ENCODE measurements around the gene GRAP. TPM values are rescaled to one million over a fixed set of nuclear protein-coding genes. Genes with fewer than 3 reads are reported as not detected.

The GRAP gene
- total RNA-seq, 5 donors from 2014 or later (not counting 1 experiment from before 2014, with no cell fraction given) = 26.5 to 95.2 (median 74.0) TPM

DNA sequence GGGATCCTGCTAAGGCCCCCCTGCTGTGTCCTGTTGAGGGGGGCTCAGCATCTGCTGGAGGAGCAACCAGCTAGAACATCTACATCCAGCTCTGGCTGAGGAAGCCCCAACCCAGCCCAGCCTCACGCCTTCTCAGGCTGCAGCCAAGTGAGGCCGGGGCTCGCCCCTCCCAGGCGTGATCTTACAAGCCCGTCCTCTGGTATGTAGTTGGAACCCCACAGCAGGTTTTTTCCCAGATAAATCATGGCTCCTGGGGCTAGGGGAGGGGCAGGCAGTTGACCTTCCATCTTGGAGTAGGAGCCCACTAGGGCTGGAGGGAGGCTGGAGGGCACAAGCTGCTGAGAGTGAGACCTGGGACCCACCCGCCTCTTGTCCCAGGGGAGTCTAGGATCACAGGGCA is 46.8 kb downstream of the GRAP start:
- DNase-seq = no peak
- no peak for ATAC-seq (replicated peaks in 1 of 4)
- 100% methylated on average over 2 of the region's 6 CpGs for WGBS (ENCODE audit: insufficient coverage)
- H3K9me3 ChIP-seq = no peaks in the 10 kb centered on the region
- POLR2A ChIA-PET = no interaction called here
- H3K27me3 ChIP-seq (replicated peaks in 1 of 2; ENCODE audit: control insufficient read depth in 2 of 2, extremely low read depth in 1 of 2, insufficient read depth in 2 of 2, low read length in 1 of 2) = no peaks in the 10 kb centered on the region
- H3K36me3 ChIP-seq (ENCODE audit: control insufficient read depth in 2 of 2, extremely low read depth in 1 of 2, insufficient read depth in 1 of 2, low read length in 1 of 2) = peaks cover 0 to 3% of the 10 kb centered on the region in 2 donors
- no peak overlapping the region for H3K27ac Mint-ChIP-seq
- H3K4me3 Mint-ChIP-seq = no peak overlapping the region
- CTCF ChIA-PET = no interaction called here
- peaks cover 26% of the 10 kb centered on the region for H3K36me3 Mint-ChIP-seq
- peaks cover 31 to 46% (median 40%) of the 10 kb centered on the region in 3 donors for H3K4me1 Mint-ChIP-seq
- peaks cover 12 to 38% of the 10 kb centered on the region in 2 experiments for H3K4me1 ChIP-seq (ENCODE audit: control insufficient read depth in 1 of 2, extremely low read depth in 1 of 2, insufficient read depth in 2 of 2, low read length in 2 of 2)
- H3K4me3 ChIP-seq (ENCODE audit: control insufficient read depth in 1 of 2, extremely low read depth in 1 of 2, low read length in 1 of 2) = no peak overlapping the region
- no peaks in the 10 kb centered on the region for H3K27me3 Mint-ChIP-seq
- no peak overlapping the region for H3K27ac ChIP-seq (ENCODE audit: low read length)
- peaks cover 2 to 9% (median 8%) of the 10 kb centered on the region in 3 donors for H3K9me3 Mint-ChIP-seq

DNA sequence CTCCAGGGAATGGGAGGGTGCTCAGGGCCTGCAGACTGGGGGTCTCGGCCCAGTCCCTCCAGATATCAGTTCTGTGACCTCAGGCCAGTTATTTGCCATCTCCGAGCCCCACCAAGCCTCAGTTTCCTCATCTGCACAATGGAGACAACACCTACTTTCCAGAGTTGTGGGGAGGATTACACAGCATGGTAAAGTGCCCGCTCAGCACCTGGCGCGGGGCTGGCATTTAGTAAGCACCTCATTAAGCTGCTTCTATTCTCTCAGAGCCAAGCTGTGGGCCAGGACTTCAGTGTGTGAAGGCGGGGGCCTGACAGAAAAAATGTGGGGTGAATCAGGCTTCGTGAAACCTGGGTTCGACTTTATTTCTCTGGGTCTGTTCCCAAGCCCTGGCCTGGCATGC is 47.4 kb downstream of the GRAP start:
- Mint-ChIP-seq H3K36me3 (peaks cover 27% of the 10 kb centered on the region), H3K9me3 (peaks cover 2 to 10% (median 8%) of the 10 kb centered on the region in 3 donors), H3K27ac (no peak overlapping the region), H3K4me1 (peaks cover 31 to 46% (median 37%) of the 10 kb centered on the region in 3 donors), H3K4me3 (no peak overlapping the region), H3K27me3 (no peaks in the 10 kb centered on the region)
- Histone ChIP-seq H3K4me1 (ENCODE audit: control insufficient read depth in 1 of 2, extremely low read depth in 1 of 2, insufficient read depth in 2 of 2, low read length in 2 of 2) (peaks cover 12 to 36% of the 10 kb centered on the region in 2 experiments), H3K36me3 (ENCODE audit: control insufficient read depth in 2 of 2, extremely low read depth in 1 of 2, insufficient read depth in 1 of 2, low read length in 1 of 2) (peaks cover 0 to 3% of the 10 kb centered on the region in 2 donors), H3K27ac (ENCODE audit: low read length) (no peak overlapping the region), H3K4me3 (ENCODE audit: control insufficient read depth in 1 of 2, extremely low read depth in 1 of 2, low read length in 1 of 2) (no peak overlapping the region), H3K9me3 (no peaks in the 10 kb centered on the region), H3K27me3 (replicated peaks in 1 of 2; ENCODE audit: control insufficient read depth in 2 of 2, extremely low read depth in 1 of 2, insufficient read depth in 2 of 2, low read length in 1 of 2) (no peaks in the 10 kb centered on the region)
- DNase-seq = no peak
- CTCF ChIA-PET = no interaction called here
- no peak for ATAC-seq (replicated peaks in 1 of 4)
- 94% methylated on average over 6 of the region's 8 CpGs for WGBS (ENCODE audit: insufficient coverage)
- POLR2A ChIA-PET = no interaction called here

DNA sequence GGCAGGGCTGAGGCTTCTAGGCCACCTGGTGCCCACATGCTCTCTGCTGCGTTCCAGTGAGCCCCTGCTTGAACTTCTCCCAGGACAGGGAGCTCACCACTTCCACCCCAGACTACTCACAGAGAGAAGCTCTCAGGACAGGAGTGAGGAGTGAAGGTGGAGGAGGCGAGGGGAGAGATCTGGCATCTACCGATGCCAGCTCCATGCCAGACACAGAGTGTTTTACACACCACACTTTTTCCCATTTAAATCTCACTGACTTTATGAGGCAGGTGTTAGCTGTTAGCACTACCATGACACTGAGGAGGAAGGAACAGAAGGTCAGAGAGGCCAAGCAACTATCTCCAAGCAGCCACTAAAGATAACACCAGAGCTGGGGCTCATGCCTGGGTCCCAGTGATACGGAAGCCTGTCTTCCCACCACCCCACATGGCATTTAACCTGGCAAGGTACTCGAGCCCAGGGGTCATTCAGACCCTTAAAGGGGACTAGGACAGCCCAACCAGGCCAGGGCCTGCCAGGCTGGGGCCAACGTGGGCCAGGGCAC is 49.0 kb downstream of the GRAP start:
- no peak overlapping the region for H3K27ac Mint-ChIP-seq
- DNase-seq (no peak), ATAC-seq (replicated peaks in 1 of 4) (no peak)
- peaks cover 34% of the 10 kb centered on the region for H3K36me3 Mint-ChIP-seq
- Histone ChIP-seq H3K27me3 (replicated peaks in 1 of 2; ENCODE audit: control insufficient read depth in 2 of 2, extremely low read depth in 1 of 2, insufficient read depth in 2 of 2, low read length in 1 of 2) (no peaks in the 10 kb centered on the region), H3K27ac (ENCODE audit: low read length) (no peak overlapping the region), H3K36me3 (ENCODE audit: control insufficient read depth in 2 of 2, extremely low read depth in 1 of 2, insufficient read depth in 1 of 2, low read length in 1 of 2) (peaks cover 0 to 3% of the 10 kb centered on the region in 2 donors), H3K9me3 (no peaks in the 10 kb centered on the region), H3K4me1 (ENCODE audit: control insufficient read depth in 1 of 2, extremely low read depth in 1 of 2, insufficient read depth in 2 of 2, low read length in 2 of 2) (peaks cover 4 to 38% of the 10 kb centered on the region in 2 experiments), H3K4me3 (ENCODE audit: control insufficient read depth in 1 of 2, extremely low read depth in 1 of 2, low read length in 1 of 2) (no peak overlapping the region)
- ChIA-PET POLR2A (no interaction called here), CTCF (no interaction called here)
- peaks cover 2 to 10% (median 8%) of the 10 kb centered on the region in 3 donors for H3K9me3 Mint-ChIP-seq
- no peak overlapping the region for H3K4me3 Mint-ChIP-seq
- H3K27me3 Mint-ChIP-seq = no peaks in the 10 kb centered on the region
- peaks cover 40 to 54% (median 42%) of the 10 kb centered on the region in 3 donors for H3K4me1 Mint-ChIP-seq
- 72% methylated on average over 3 of the region's 6 CpGs for WGBS (ENCODE audit: insufficient coverage)

DNA sequence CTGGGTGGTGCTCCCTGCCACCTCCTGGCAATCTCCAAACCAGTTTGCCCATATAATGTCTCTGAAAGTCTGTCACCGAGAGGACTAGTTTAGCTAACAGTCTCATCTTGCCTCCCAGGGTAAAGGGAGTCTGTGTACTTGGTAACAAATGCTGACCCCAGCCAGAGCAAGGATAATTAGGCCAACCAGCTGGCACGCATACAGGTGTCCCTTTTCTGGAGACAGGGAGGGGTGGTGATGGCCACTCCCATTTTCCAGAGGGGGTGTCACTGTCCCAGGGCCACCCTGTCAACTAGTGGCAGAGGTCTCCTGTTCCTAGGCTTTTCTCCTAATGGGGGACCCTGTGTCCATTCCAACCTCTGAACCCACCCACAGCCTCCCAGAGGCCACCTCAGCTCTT is 50.3 kb downstream of the GRAP start:
- Histone ChIP-seq H3K27ac (ENCODE audit: low read length) (no peak overlapping the region), H3K4me1 (ENCODE audit: control insufficient read depth in 1 of 2, extremely low read depth in 1 of 2, insufficient read depth in 2 of 2, low read length in 2 of 2) (peaks cover 3 to 38% of the 10 kb centered on the region in 2 experiments), H3K27me3 (replicated peaks in 1 of 2; ENCODE audit: control insufficient read depth in 2 of 2, extremely low read depth in 1 of 2, insufficient read depth in 2 of 2, low read length in 1 of 2) (no peaks in the 10 kb centered on the region), H3K9me3 (no peaks in the 10 kb centered on the region), H3K4me3 (ENCODE audit: control insufficient read depth in 1 of 2, extremely low read depth in 1 of 2, low read length in 1 of 2) (no peak overlapping the region), H3K36me3 (ENCODE audit: control insufficient read depth in 2 of 2, extremely low read depth in 1 of 2, insufficient read depth in 1 of 2, low read length in 1 of 2) (peaks cover 0 to 3% of the 10 kb centered on the region in 2 donors)
- Mint-ChIP-seq H3K4me1 (peaks cover 34 to 48% (median 34%) of the 10 kb centered on the region in 3 donors), H3K27me3 (no peaks in the 10 kb centered on the region), H3K4me3 (no peak overlapping the region), H3K9me3 (peaks cover 2 to 10% (median 8%) of the 10 kb centered on the region in 3 donors), H3K36me3 (peaks cover 29% of the 10 kb centered on the region), H3K27ac (no peak overlapping the region)
- CTCF ChIA-PET = no interaction called here
- no peak for DNase-seq
- 100% methylated on average over 1 of the region's 2 CpGs for WGBS (ENCODE audit: insufficient coverage)
- POLR2A ChIA-PET = no interaction called here
- no peak for ATAC-seq (replicated peaks in 1 of 4)

DNA sequence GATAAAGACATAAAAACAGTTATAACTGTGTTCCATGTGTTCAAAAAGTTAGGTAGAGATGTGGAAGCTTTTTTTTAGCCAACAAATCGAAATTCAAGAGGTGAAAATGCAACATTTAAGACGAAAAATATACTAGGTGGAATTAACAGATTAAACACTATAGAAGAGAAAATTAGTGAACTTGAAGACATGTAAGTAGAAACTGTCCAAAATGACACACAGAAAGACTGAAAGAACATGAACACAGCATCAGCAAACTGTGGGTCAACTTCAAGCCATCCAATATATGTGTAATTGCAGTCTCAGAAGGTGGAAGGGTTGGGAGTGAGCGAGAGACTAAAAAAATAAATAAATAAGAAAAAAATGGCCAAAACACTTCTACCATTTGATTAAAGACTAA is 51.5 kb downstream of the GRAP start:
- no peak overlapping the region for H3K27ac Mint-ChIP-seq
- H3K4me1 Mint-ChIP-seq = peaks cover 25 to 39% (median 29%) of the 10 kb centered on the region in 3 donors
- peaks cover 3 to 35% of the 10 kb centered on the region in 2 experiments for H3K4me1 ChIP-seq (ENCODE audit: control insufficient read depth in 1 of 2, extremely low read depth in 1 of 2, insufficient read depth in 2 of 2, low read length in 2 of 2)
- H3K36me3 ChIP-seq (ENCODE audit: control insufficient read depth in 2 of 2, extremely low read depth in 1 of 2, insufficient read depth in 1 of 2, low read length in 1 of 2) = peaks cover 0 to 3% of the 10 kb centered on the region in 2 donors
- peaks cover 29% of the 10 kb centered on the region for H3K36me3 Mint-ChIP-seq
- DNase-seq = no peak
- H3K9me3 Mint-ChIP-seq = peaks cover 2 to 10% (median 8%) of the 10 kb centered on the region in 3 donors
- no peak overlapping the region for H3K4me3 Mint-ChIP-seq
- no peaks in the 10 kb centered on the region for H3K27me3 Mint-ChIP-seq
- ChIA-PET POLR2A (no interaction called here), CTCF (no interaction called here)
- no peak overlapping the region for H3K27ac ChIP-seq (ENCODE audit: low read length)
- no peak overlapping the region for H3K4me3 ChIP-seq (ENCODE audit: control insufficient read depth in 1 of 2, extremely low read depth in 1 of 2, low read length in 1 of 2)
- H3K27me3 ChIP-seq (replicated peaks in 1 of 2; ENCODE audit: control insufficient read depth in 2 of 2, extremely low read depth in 1 of 2, insufficient read depth in 2 of 2, low read length in 1 of 2) = no peaks in the 10 kb centered on the region
- ATAC-seq (replicated peaks in 1 of 4) = no peak
- no CpG with 5 or more reads among the region's 3 CpGs for WGBS (ENCODE audit: insufficient coverage)
- H3K9me3 ChIP-seq = no peaks in the 10 kb centered on the region

DNA sequence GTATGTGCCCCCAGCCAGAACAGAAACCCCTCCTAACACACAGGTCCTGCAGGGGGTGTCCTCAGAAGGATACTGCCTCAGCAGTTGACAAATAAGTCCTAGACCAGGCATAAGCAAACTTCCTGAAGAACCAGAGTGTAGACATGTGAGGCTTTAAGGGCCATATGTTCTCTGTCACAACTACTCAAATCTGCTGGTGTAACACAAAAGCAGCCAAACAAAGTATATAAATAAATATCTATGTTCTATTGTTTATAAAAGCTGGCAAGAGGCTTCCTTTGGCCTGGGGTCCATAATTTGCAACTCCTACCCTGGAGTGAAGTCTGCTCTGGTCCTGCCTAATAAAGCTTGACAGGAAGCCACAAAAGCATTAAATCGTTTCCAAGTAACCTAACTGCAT is 52.1 kb downstream of the GRAP start:
- ChIA-PET CTCF (no interaction called here), POLR2A (no interaction called here)
- no peak overlapping the region for H3K4me3 Mint-ChIP-seq
- no peaks in the 10 kb centered on the region for H3K27me3 Mint-ChIP-seq
- ATAC-seq (replicated peaks in 1 of 4) = no peak
- peaks cover 2 to 10% (median 8%) of the 10 kb centered on the region in 3 donors for H3K9me3 Mint-ChIP-seq
- no peak overlapping the region for H3K27ac Mint-ChIP-seq
- WGBS (ENCODE audit: insufficient coverage) = no CpG with 5 or more reads among the region's 1 CpG
- no peak for DNase-seq
- H3K36me3 Mint-ChIP-seq = peaks cover 32% of the 10 kb centered on the region
- H3K27ac ChIP-seq (ENCODE audit: low read length) = no peak overlapping the region
- no peaks in the 10 kb centered on the region for H3K9me3 ChIP-seq
- no peak overlapping the region for H3K4me3 ChIP-seq (ENCODE audit: control insufficient read depth in 1 of 2, extremely low read depth in 1 of 2, low read length in 1 of 2)
- H3K4me1 Mint-ChIP-seq = peaks cover 27 to 39% (median 29%) of the 10 kb centered on the region in 3 donors
- peaks cover 0 to 3% of the 10 kb centered on the region in 2 donors for H3K36me3 ChIP-seq (ENCODE audit: control insufficient read depth in 2 of 2, extremely low read depth in 1 of 2, insufficient read depth in 1 of 2, low read length in 1 of 2)
- H3K27me3 ChIP-seq (replicated peaks in 1 of 2; ENCODE audit: control insufficient read depth in 2 of 2, extremely low read depth in 1 of 2, insufficient read depth in 2 of 2, low read length in 1 of 2) = no peaks in the 10 kb centered on the region
- H3K4me1 ChIP-seq (ENCODE audit: control insufficient read depth in 1 of 2, extremely low read depth in 1 of 2, insufficient read depth in 2 of 2, low read length in 2 of 2) = peaks cover 3 to 35% of the 10 kb centered on the region in 2 experiments

Data from T-cell (primary cell).